A673 (cell line): ENCODE data around the gene ABRACL. TPM values are rescaled to one million over a fixed set of nuclear protein-coding genes. Genes with fewer than 3 reads are reported as not detected.

Source experiments
- BruUV-seq: library from RNA; stranded (reverse); fragments of 400-500 nt; replicated peaks from 2 replicates; lab custom pipeline; 2021; lab: Mats Ljungman, UMichigan
- CTCF ChIA-PET: fragments of 300-600 bp; sonication (Branson Sonifier 250); formaldehyde crosslinking; loops from one replicate; lab custom pipeline; 2022; ENCODE audit warnings: antibody characterized with exemption; lab: Charles Lee
- POLR2A ChIA-PET: fragments of 300-600 bp; sonication (Branson Sonifier 250); formaldehyde crosslinking; loops from one replicate; lab custom pipeline; 2022; ENCODE audit warnings: antibody characterized with exemption; ENCODE audit not compliant: low non-redundant PET; lab: Charles Lee
- DNase-seq: peaks from one replicate; pipeline ENCODE4 v3.0.0-alpha.2; 2015; ENCODE audit warnings: low spot score
- H3K27ac ChIP-seq: fragments of 200-600 bp; sonication (generic); 2 replicates; pipeline ENCODE4 v1.5.1; 2016; ENCODE audit warnings: mixed run types, low read depth, mild to moderate bottlenecking, mixed read lengths, antibody characterized with exemption, low read length; ENCODE audit not compliant: poor library complexity, severe bottlenecking
- H3K27me3 ChIP-seq: fragments of 200-600 bp; sonication (generic); replicated peaks from 2 replicates; pipeline ENCODE4 v1.6.1; 2017; ENCODE audit warnings: mixed run types, low read depth, mild to moderate bottlenecking, mixed read lengths, antibody characterized with exemption, low read length; ENCODE audit not compliant: insufficient read depth, poor library complexity
- H3K36me3 ChIP-seq: fragments of 200-600 bp; sonication (generic); 2 replicates; pipeline ENCODE4 v1.6.1; 2016; ENCODE audit warnings: mixed run types, mild to moderate bottlenecking, mixed read lengths, antibody characterized with exemption, low read length; ENCODE audit not compliant: insufficient read depth, poor library complexity, severe bottlenecking
- H3K4me1 ChIP-seq: fragments of 200-600 bp; sonication (generic); 2 replicates; pipeline ENCODE4 v1.6.1; 2017; ENCODE audit warnings: mixed run types, mild to moderate bottlenecking, mixed read lengths, antibody characterized with exemption, low read length; ENCODE audit not compliant: insufficient read depth, poor library complexity, severe bottlenecking
- H3K4me3 ChIP-seq: fragments of 200-600 bp; sonication (generic); 2 replicates; pipeline ENCODE4 v1.5.1; 2016; ENCODE audit warnings: low read depth, mixed run types, mild to moderate bottlenecking, mixed read lengths, low read length; ENCODE audit not compliant: poor library complexity, severe bottlenecking
- H3K9me3 ChIP-seq: fragments of 200-600 bp; sonication (generic); 2 replicates; pipeline ENCODE4 v1.6.1; 2016; ENCODE audit warnings: mixed run types, low read depth, mild to moderate bottlenecking, mixed read lengths, antibody characterized with exemption, low read length; ENCODE audit not compliant: poor library complexity, severe bottlenecking
- CTCF ChIP-seq: fragments of 300-800, 200-600 bp; sonication (generic); conservative IDR thresholded peaks from 2 replicates; pipeline ENCODE4 v1.5.1; 2017; ENCODE audit warnings: low read depth, mild to moderate bottlenecking, antibody characterized with exemption, low read length, moderate library complexity, mixed read lengths
- EZH2 ChIP-seq: fragments of 200-600 bp; sonication (generic); IDR thresholded peaks from 2 replicates; pipeline ENCODE4 v1.6.1; 2017; ENCODE audit warnings: borderline replicate concordance, low read depth, mild to moderate bottlenecking, mixed read lengths, antibody characterized with exemption, low read length; ENCODE audit not compliant: poor library complexity, severe bottlenecking
- intact Hi-C: fragments of 100-400 bp; cut with micrococcal nuclease; formaldehyde crosslinking; loops from one replicate; pipeline ENCODE4 v1.10.0; 2022; ENCODE audit not compliant: unreplicated experiment
- total RNA-seq: library from RNA; stranded (reverse); gene quantifications from 2 replicates; pipeline ENCODE4 v1.2.3, GENCODE V29; 2021

Gene ABRACL
- total RNA-seq, 1 experiment from 2014 or later, result 98.5 TPM

GRCh38 chr6:139010674-139011073 lies 17.9 kb upstream of the ABRACL start:
- Histone ChIP-seq H3K4me1 (no peaks in the 10 kb centered on the region), H3K27ac (no peak overlapping the region), H3K9me3 (no peaks in the 10 kb centered on the region), H3K36me3 (no peaks in the 10 kb centered on the region), H3K4me3 (no peak overlapping the region), H3K27me3 (no peaks in the 10 kb centered on the region)
- ChIA-PET POLR2A (no interaction called here), CTCF (no interaction called here)
- BruUV-seq, result no TSS peak
- intact Hi-C loops, result no loop called here
- DNase-seq, result no peak
- TF ChIP-seq EZH2, result no peak
- no peak for TF ChIP-seq CTCF

- Histone ChIP-seq H3K27ac (no peak overlapping the region), H3K36me3 (no peaks in the 10 kb centered on the region), H3K27me3 (no peaks in the 10 kb centered on the region), H3K9me3 (no peaks in the 10 kb centered on the region), H3K4me1 (no peaks in the 10 kb centered on the region), H3K4me3 (no peak overlapping the region)
- TF ChIP-seq CTCF (no peak), EZH2 (no peak)
- POLR2A ChIA-PET, result no interaction called here
- DNase-seq, result no peak
- intact Hi-C loops, result no loop called here
- no TSS peak for BruUV-seq
- CTCF ChIA-PET, result no interaction called here
Observed at GRCh38 chr6:139011980-139012379, 16.6 kb upstream of the ABRACL start.

- Histone ChIP-seq H3K27ac (no peak overlapping the region), H3K9me3 (no peaks in the 10 kb centered on the region), H3K4me3 (no peak overlapping the region), H3K36me3 (no peaks in the 10 kb centered on the region), H3K4me1 (no peaks in the 10 kb centered on the region), H3K27me3 (no peaks in the 10 kb centered on the region)
- DNase-seq, result no peak
- intact Hi-C loops, result no loop called here
- no peak for TF ChIP-seq CTCF
- no peak for TF ChIP-seq EZH2
- ChIA-PET POLR2A (no interaction called here), CTCF (no interaction called here)
- no TSS peak for BruUV-seq
Observed at GRCh38 chr6:139013185-139013800, 15.3 kb upstream of the ABRACL start.
